Neural progenitor cell (in vitro differentiated cells): ENCODE data around the gene FGD4.

ENCODE experiments used
- EZH2 ChIP-seq: fragments of 200-600 bp; sonication (generic); IDR thresholded peaks from 2 replicates; pipeline ENCODE4 v1.6.1; 2017; ENCODE audit warnings: antibody characterized with exemption, mild to moderate bottlenecking, moderate library complexity
- TF ChIP-seq, protein P1 (sequence below): fragments of 200-600 bp; sonication (generic); IDR thresholded peaks from 2 replicates; pipeline ENCODE4 v1.5.1; 2017; ENCODE audit warnings: antibody characterized with exemption, mild to moderate bottlenecking

DNA sequence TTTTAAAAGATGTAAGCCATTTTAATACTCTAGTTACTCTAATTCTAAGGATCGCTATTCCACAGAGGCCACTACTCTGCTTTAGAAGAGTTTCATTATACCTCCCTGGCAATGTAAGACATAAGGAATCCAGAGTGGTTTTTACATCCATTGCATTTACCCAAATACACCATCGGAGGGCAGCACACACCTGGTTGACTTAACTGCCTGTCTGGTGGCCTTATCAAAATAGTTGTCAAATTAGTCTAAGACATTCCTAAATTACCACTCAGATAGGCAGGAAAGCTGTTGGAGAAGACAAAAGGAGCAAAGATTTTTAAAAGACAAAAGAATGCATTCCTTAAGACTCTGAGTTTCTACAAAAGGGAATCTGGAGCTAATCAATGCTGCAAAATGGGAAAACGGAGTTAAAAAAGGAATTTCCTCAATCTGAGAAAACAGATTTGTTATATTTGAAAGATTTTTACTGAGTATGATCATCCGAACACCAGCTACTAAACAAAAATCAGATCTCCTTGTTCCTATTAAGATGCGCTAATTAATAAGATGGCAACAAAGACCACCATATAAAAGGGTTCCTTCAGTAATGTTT lies 33.8 kb upstream of the FGD4 start:
- TF ChIP-seq, protein P1, sequence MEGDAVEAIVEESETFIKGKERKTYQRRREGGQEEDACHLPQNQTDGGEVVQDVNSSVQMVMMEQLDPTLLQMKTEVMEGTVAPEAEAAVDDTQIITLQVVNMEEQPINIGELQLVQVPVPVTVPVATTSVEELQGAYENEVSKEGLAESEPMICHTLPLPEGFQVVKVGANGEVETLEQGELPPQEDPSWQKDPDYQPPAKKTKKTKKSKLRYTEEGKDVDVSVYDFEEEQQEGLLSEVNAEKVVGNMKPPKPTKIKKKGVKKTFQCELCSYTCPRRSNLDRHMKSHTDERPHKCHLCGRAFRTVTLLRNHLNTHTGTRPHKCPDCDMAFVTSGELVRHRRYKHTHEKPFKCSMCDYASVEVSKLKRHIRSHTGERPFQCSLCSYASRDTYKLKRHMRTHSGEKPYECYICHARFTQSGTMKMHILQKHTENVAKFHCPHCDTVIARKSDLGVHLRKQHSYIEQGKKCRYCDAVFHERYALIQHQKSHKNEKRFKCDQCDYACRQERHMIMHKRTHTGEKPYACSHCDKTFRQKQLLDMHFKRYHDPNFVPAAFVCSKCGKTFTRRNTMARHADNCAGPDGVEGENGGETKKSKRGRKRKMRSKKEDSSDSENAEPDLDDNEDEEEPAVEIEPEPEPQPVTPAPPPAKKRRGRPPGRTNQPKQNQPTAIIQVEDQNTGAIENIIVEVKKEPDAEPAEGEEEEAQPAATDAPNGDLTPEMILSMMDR = peak; percentile 95
- no peak for TF ChIP-seq EZH2
